IPS-NIHi11 (cell line): ENCODE data around the gene AURKAIP1.

Experiments used
- DNase-seq: peaks from one replicate; pipeline ENCODE4 v3.0.0; 2012; ENCODE audit warnings: mixed read lengths, low spot score

AURKAIP1 gene

GRCh38 chr1:1361233-1361981, 13.6 kb downstream of the AURKAIP1 start:
- peak; percentile 12 for DNase-seq

GRCh38 chr1:1360506-1361169, 14.4 kb downstream of the AURKAIP1 start:
- DNase-seq: peak; percentile 49

GRCh38 chr1:1359664-1360468, 15.1 kb downstream of the AURKAIP1 start:
- DNase-seq: peak; percentile 16

GRCh38 chr1:1359308-1359663, 15.7 kb downstream of the AURKAIP1 start:
- peak; percentile 6 for DNase-seq

GRCh38 chr1:1358433-1359271, 16.4 kb downstream of the AURKAIP1 start, which contains the start of gene MXRA8:
Gene MXRA8 (minus strand): TSS chr1:1358555. CDS start chr1:1358504, 51 bp downstream.
- peak; percentile 74 for DNase-seq

- peak; percentile 28 for DNase-seq
These were observed 17.1 kb downstream of the AURKAIP1 start for GRCh38 chr1:1357871-1358432.

GRCh38 chr1:1356796-1357401, 18.1 kb downstream of the AURKAIP1 start:
- peak; percentile 8 for DNase-seq

GRCh38 chr1:1356166-1356795, 18.7 kb downstream of the AURKAIP1 start:
- peak; percentile 10 for DNase-seq

GRCh38 chr1:1355416-1355815, 19.6 kb downstream of the AURKAIP1 start:
- no peak for DNase-seq

- no peak for DNase-seq
These were observed 20.4 kb downstream of the AURKAIP1 start for GRCh38 chr1:1354271-1355247.

- DNase-seq: no peak
These were observed 21.4 kb downstream of the AURKAIP1 start for GRCh38 chr1:1353389-1354151.

- DNase-seq: no peak
These were observed 22.1 kb downstream of the AURKAIP1 start for GRCh38 chr1:1352786-1353388.

- DNase-seq: no peak
These were observed 23.2 kb downstream of the AURKAIP1 start for GRCh38 chr1:1351511-1352427.

GRCh38 chr1:1349256-1350012, 25.6 kb downstream of the AURKAIP1 start, which contains the start of gene DVL1:
Gene DVL1 (minus strand): TSS chr1:1349418. CDS start chr1:1349065, 353 bp downstream.
- peak; percentile 91 for DNase-seq

GRCh38 chr1:1348420-1349255, 26.4 kb downstream of the AURKAIP1 start:
- no peak for DNase-seq
